Myocyte (in vitro differentiated cells): Measurements from ENCODE around the gene ZNF248. TPM values are rescaled to one million over a fixed set of nuclear protein-coding genes. Genes with fewer than 3 reads are reported as not detected.
"Not testable (repeated sequence)": the region's sequence is repeated elsewhere in the genome, so short reads cannot be mapped to it uniquely, and the experiment has no call there.

Source experiments
- DNase-seq: peaks from one replicate; pipeline ENCODE4 v3.0.0-alpha.2; 2012; ENCODE audit warnings: low read depth
- total RNA-seq: library from RNA; depleted of rRNA; stranded (reverse); fragments of >200 nt; gene quantifications from 2 replicates; pipeline ENCODE4 v1.2.3, GENCODE V29; 2014

ZNF248 gene
- total RNA-seq, 1 donor from 2014 or later = 11.4 TPM

DNA sequence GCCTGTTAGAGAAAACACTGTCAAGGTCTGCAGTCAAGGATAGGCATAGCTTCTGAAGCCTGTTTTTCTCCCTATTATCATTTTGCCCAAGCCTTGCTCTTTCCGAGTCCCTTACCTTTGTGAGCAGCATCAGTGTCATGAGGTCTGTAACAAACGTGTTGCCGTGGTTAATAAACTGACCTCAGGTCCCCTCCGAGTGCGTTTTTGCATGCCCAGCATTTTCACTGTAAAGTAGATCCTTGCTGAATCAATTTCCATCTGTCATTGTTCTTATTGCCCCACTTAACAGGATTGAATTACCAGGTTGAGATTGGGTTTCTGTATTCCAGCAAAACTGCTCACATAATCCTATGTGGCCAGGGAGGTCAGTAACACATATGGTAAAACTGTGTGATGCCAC, 110.3 kb downstream of the ZNF248 start:
- DNase-seq = no peak

- no peak for DNase-seq
Observed at GRCh38 chr10:37741831-37742230, 115.6 kb downstream of the ZNF248 start.

GRCh38 chr10:37739181-37739580, 118.2 kb downstream of the ZNF248 start:
- no peak for DNase-seq

DNA sequence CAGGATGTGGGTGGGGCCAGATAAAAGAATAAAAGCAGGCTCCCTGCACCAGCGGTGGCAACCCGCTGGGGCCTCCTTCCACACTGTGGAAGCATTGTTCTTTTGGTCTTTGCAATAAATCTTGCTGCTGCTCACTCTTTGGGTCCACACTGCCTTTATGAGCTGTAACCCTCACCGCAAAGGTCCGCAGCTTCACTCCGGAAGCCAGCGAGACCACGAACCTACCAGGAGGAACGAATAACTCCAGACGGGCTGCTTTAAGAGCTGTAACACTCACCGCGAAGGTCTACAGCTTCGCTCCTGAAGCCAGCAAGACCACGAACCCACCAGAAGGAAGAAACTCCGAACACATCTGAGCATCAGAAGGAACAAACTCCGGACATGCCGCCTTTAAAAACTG, 119.2 kb downstream of the ZNF248 start:
- DNase-seq = not testable (repeated sequence)

DNA sequence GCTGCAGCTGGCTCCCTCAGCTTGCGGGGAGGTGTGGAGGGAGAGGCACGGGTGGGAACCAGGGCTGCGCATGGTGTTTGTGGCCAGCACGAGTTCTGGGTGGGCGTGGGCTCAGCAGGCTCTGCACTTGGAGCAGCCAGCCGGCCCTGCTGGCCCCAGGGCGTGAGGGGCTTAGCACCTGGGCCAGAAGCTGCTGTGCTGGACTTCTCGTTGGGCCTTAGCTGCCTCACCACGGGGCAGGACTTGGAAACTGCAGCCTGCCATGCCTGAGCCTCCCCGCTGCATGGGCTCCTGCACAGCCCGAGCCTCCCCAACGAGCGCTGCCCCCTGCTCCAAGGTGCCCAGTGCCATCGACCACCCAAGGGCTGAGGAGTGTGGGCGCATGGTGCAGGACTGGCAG, 120.1 kb downstream of the ZNF248 start:
- DNase-seq = no peak

DNA sequence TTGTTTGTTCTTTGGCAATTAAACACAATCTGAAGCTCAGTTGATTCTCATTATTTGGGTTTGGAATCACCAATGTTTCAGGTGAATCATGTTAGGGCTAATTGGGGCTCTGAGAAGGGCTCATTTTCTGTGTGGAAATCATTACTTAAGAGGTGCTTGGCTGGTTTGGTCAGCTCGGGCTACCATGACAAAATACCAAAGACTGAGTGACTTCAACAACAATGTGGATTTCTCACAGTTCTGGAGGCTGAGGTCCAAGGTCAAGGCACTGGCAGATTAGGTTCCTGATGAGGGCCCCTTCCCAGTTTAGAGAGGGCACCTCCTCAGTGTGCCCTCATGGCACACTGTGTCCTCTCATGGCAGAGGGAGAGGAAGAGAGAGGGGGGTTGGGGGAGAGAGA, 121.3 kb downstream of the ZNF248 start:
- DNase-seq = no peak

DNA sequence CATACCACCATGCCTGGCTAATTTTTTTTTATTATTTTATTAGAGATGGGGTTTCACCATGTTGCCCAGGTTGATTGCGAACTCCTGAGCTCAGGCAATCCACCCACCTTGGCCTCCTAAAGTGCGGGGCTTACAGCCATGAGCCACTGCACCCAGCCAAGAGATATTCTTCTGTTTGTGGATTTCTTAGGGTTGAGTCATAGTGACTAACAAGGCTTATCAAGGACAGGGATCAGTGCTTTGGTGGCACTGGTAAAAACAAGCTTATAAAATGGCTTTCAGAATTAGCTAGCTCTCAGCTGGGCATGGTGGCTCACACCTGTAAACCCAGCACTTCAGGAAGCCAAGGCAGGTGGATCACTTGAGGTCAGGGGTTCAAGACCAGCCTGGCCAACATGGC, 122.4 kb downstream of the ZNF248 start:
- DNase-seq = no peak

Other genes with a start within 250 kb of the ZNF248 start
- 14.9 and 15.0 TPM in 2 replicates for gene ZNF25, start 119.0 kb upstream of the ZNF248 start, total RNA-seq
- gene ZNF33A, start 153.1 kb upstream of the ZNF248 start, total RNA-seq = 13.6 and 17.9 TPM in 2 replicates
- 9.4 and 10.0 TPM in 2 replicates for gene ZNF37A, start 236.7 kb upstream of the ZNF248 start, total RNA-seq